Measurements from ENCODE around the gene ZP3. TPM values are rescaled to one million over a fixed set of nuclear protein-coding genes. Genes with fewer than 3 reads are reported as not detected.
"Not testable (repeated sequence)": the region's sequence is repeated elsewhere in the genome, so short reads cannot be mapped to it uniquely, and the experiment has no call there.

ZP3 gene
- total RNA-seq, 2 experiments from 2014 or later = 0.48 to 2.0 TPM

DNA sequence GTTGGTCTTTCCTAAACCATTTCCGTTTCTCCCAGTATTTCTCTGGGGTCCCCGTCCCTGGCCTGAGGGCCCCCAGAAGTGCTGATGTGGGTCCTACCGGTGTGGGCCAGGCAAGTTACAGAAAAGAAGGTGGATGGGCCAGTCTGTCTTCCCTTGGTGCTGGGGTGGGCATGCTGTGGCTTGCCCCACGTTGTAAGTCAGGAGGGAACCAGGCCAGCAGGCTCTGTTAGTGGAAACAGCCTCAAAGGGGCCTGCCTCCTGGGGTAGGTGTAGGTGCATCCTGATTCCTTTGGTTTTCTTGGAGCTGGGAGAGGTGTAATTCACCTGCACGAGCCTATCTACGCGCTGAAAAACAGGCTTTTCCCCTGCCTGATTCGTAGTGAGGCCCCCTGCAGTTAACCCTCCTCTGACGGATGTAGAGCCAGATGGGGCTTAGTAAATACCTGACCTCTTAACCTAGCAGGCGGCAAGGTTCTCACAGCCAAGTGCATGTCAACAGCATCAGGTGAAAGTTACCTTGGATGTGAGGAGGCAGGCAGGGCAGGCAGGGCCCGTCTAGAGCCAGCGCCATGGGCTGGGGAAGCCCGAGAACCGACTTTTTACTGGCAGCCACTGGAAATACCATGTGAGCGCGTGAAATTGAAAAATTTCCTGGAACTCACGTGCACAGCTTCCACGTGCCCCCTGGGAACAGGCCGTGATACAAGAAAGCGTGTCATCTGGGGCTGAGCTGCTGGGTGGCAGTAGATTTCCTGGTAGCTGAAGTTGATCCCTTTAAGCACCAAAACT lies 61.3 kb downstream of the ZP3 start:
- BruUV-seq (replicated peaks) = TSS peak; percentile 32
- not testable (repeated sequence) for H3K9me3 ChIP-seq (ENCODE audit: low read length)

DNA sequence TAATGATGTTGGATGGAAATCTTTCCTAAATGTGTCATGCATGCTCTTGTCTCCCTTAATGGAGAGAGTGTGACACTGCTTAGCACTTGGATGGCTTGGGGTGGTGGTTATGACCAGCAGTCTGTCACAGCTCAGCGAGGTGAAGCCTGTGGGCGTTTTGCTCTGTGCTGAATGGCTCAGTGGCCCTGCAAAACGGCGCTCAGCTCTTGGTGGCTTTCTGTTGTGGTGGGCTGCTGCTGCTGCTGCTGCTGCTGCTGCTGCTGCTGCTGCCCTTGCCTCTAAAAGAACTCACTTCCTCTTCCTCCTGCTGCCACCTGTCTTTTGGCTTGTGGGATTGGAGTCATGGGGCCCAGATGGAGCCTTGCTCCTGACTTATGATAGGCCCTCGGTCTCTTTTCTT lies 61.9 kb downstream of the ZP3 start:
- BruUV-seq (replicated peaks); H3K79me2 ChIP-seq (ENCODE audit: insufficient read depth, low read depth, low read length); H4K20me1 ChIP-seq (ENCODE audit: insufficient read depth, low read length); H3K4me3 ChIP-seq (ENCODE audit: low read depth, low read length, poor library complexity, severe bottlenecking); H3K9me2 ChIP-seq (ENCODE audit: insufficient read depth, low read length); H3K27ac ChIP-seq (ENCODE audit: low read depth, low read length, poor library complexity, severe bottlenecking); H3K9me3 ChIP-seq (ENCODE audit: low read length); POLR2A ChIA-PET; DNase-seq (ENCODE audit: low spot score); H2AFZ ChIP-seq (ENCODE audit: low read length); H3K4me2 ChIP-seq (ENCODE audit: low read length); CTCF ChIA-PET (ENCODE audit: unreplicated experiment); intact Hi-C loops (cut with micrococcal nuclease; ENCODE audit: unreplicated experiment); H3K4me1 ChIP-seq (ENCODE audit: insufficient read depth, low read length, poor library complexity, severe bottlenecking); H3K36me3 ChIP-seq (ENCODE audit: insufficient read depth, low read length): not testable (repeated sequence)

More for the DNA sequence above, 61.3 kb downstream of the ZP3 start:
- CTCF ChIA-PET (ENCODE audit: unreplicated experiment); H3K79me2 ChIP-seq (ENCODE audit: insufficient read depth, low read depth, low read length); H3K4me3 ChIP-seq (ENCODE audit: low read depth, low read length, poor library complexity, severe bottlenecking); H4K20me1 ChIP-seq (ENCODE audit: insufficient read depth, low read length); H2AFZ ChIP-seq (ENCODE audit: low read length); H3K4me1 ChIP-seq (ENCODE audit: insufficient read depth, low read length, poor library complexity, severe bottlenecking); H3K4me2 ChIP-seq (ENCODE audit: low read length); intact Hi-C loops (cut with micrococcal nuclease; ENCODE audit: unreplicated experiment); H3K27ac ChIP-seq (ENCODE audit: low read depth, low read length, poor library complexity, severe bottlenecking); H3K36me3 ChIP-seq (ENCODE audit: insufficient read depth, low read length); POLR2A ChIA-PET; H3K9me2 ChIP-seq (ENCODE audit: insufficient read depth, low read length); DNase-seq (ENCODE audit: low spot score): not testable (repeated sequence)

DNA sequence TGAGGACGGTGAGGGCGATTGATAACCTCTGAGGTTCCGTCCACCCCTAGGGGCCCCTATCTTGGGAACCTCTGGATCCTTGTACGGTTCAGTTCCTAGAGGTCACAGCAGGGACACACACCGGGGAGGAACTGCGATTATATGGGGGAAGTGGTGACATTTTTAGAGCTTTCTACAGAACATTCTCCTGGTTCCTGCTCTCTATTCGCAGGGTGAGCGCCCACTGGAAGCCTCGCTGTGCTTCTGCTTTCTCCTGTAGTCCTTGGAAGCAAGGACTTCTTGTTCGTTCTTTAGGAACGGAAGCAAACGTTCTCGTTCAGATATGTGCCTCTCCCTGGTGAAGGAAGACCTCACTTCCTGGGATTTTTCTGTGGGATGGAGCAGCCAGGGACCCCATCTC lies 63.2 kb downstream of the ZP3 start:
- H4K20me1 ChIP-seq (ENCODE audit: insufficient read depth, low read length); DNase-seq (ENCODE audit: low spot score); H3K79me2 ChIP-seq (ENCODE audit: insufficient read depth, low read depth, low read length); H3K9me2 ChIP-seq (ENCODE audit: insufficient read depth, low read length); H2AFZ ChIP-seq (ENCODE audit: low read length); H3K4me1 ChIP-seq (ENCODE audit: insufficient read depth, low read length, poor library complexity, severe bottlenecking); H3K4me3 ChIP-seq (ENCODE audit: low read depth, low read length, poor library complexity, severe bottlenecking); intact Hi-C loops (cut with micrococcal nuclease; ENCODE audit: unreplicated experiment); H3K36me3 ChIP-seq (ENCODE audit: insufficient read depth, low read length); H3K9me3 ChIP-seq (ENCODE audit: low read length); CTCF ChIA-PET (ENCODE audit: unreplicated experiment); H3K4me2 ChIP-seq (ENCODE audit: low read length); H3K27ac ChIP-seq (ENCODE audit: low read depth, low read length, poor library complexity, severe bottlenecking); POLR2A ChIA-PET; BruUV-seq (replicated peaks): not testable (repeated sequence)

Other genes starting within 250 kb of the ZP3 start
- gene SRRM3, start 223.1 kb upstream of the ZP3 start, total RNA-seq (2014; rRNA removed; shearing (Covaris generic)) = not detected in 2 replicates
- not detected in 2 replicates for gene SRRM3, start 223.1 kb upstream of the ZP3 start, total RNA-seq (2022)
- 133 and 204 TPM in 2 replicates for gene HSPB1, start 122.3 kb upstream of the ZP3 start, total RNA-seq (2014; rRNA removed; shearing (Covaris generic))
- gene HSPB1, start 122.3 kb upstream of the ZP3 start, total RNA-seq (2022) = 349 and 470 TPM in 2 replicates
- gene YWHAG, start 66.0 kb upstream of the ZP3 start, total RNA-seq (2014; rRNA removed; shearing (Covaris generic)) = 42.6 and 45.5 TPM in 2 replicates
- gene YWHAG, start 66.0 kb upstream of the ZP3 start, total RNA-seq (2022) = 109 and 126 TPM in 2 replicates
- 1.3 TPM in 1 of 2 replicates, not detected in the other for gene SSC4D, start 15.3 kb upstream of the ZP3 start, total RNA-seq (2014; rRNA removed; shearing (Covaris generic))
- gene SSC4D, start 15.3 kb upstream of the ZP3 start, total RNA-seq (2022) = 0.44 TPM in 1 of 2 replicates, not detected in the other
- gene DTX2, start 36.8 kb downstream of the ZP3 start, total RNA-seq (2014; rRNA removed; shearing (Covaris generic)) = 9.6 and 13.5 TPM in 2 replicates
- 26.1 and 27.8 TPM in 2 replicates for gene DTX2, start 36.8 kb downstream of the ZP3 start, total RNA-seq (2022)
- 1.2 and 3.4 TPM in 2 replicates for gene UPK3B, start 85.6 kb downstream of the ZP3 start, total RNA-seq (2014; rRNA removed; shearing (Covaris generic))
- gene UPK3B, start 85.6 kb downstream of the ZP3 start, total RNA-seq (2022) = 1.4 and 2.5 TPM in 2 replicates
- gene SPDYE16, start 118.3 kb downstream of the ZP3 start, total RNA-seq (2014; rRNA removed; shearing (Covaris generic)) = 0.67 and 0.88 TPM in 2 replicates
- gene SPDYE16, start 118.3 kb downstream of the ZP3 start, total RNA-seq (2022) = 0.20 and 0.21 TPM in 2 replicates
- gene POMZP3, start 202.3 kb downstream of the ZP3 start, total RNA-seq (2014; rRNA removed; shearing (Covaris generic)) = 5.0 and 5.4 TPM in 2 replicates
- gene POMZP3, start 202.3 kb downstream of the ZP3 start, total RNA-seq (2022) = 8.5 and 12.2 TPM in 2 replicates

All from OCI-LY7 (cell line).